ENCODE data around the gene TMEM82. TPM values are rescaled to one million over a fixed set of nuclear protein-coding genes. Genes with fewer than 3 reads are reported as not detected.

The TMEM82 gene
- total and polyA plus RNA-seq, 9 of the 15 experiments (the other 6 are each of a cell fraction or from before 2014, with no cell fraction given): not detected

DNA sequence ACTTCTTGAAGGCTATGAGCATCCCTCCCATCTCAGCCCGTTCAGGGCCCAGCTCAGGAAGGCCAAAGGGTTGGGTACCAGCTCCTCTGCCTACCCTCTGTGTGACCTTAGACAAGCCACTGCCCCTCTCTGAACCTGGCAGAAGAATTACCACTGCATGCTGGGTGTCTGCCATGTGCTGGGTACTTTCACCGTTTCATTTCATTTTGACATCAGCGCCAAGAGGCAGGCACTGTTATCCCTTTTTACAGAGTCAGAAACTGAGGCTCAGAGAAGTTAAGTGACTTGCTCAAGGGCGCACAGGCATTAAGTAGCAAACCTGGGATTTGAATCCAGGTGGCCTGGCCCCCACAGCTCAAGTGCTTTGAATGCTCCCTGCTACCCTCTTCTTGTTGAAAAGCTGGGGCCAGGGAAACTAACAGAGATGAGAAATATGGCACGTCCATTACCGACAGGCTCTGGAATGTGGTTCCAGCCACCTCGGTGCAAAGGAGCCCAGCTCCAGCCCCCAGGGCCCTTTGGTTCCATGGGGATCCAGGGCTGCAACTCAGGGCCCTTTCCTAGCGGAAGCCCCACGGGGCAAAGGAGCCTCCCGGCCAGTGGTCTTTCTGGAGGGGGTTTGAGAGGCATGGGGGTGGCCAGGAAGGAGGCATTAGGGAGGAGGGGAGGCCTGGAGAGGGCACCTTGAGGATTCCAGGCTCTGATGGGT is 6.5 kb downstream of the TMEM82 start:
- H3K27me3 ChIP-seq (ENCODE audit: control insufficient read depth in 2 of 2, insufficient read depth in 2 of 2, low read length in 2 of 2): peaks cover 7 to 29% of the 10 kb centered on the region in 2 experiments; a peak in 3 of 5 replicates
- 0 out of 2 replicates have a peak, but pooled peaks cover 4% of the 10 kb centered on the region for H4K20me1 ChIP-seq (replicated peaks; ENCODE audit: control insufficient read depth, insufficient read depth, low read length)
- H3K9me1 ChIP-seq (ENCODE audit: control insufficient read depth, insufficient read depth, low read length): no peaks in the 10 kb centered on the region
- intact Hi-C loops (cut with micrococcal nuclease) (no loop called here), in situ Hi-C loops (cut with MboI) (no loop called here)
- ATAC-seq (no peak), DNase-seq (ENCODE audit: extremely low read depth in 1 of 4, low spot score in 3 of 4) (no peak), FAIRE-seq (no peak)
- no peak overlapping the region for H3K4me3 ChIP-seq
- H3K4me2 ChIP-seq (ENCODE audit: insufficient read depth, low read length): no peak overlapping the region
- no peaks in the 10 kb centered on the region for H3K79me2 ChIP-seq (ENCODE audit: control insufficient read depth, insufficient read depth, low read length)
- no TSS peak for BruUV-seq (replicated peaks)
- no peak overlapping the region for H3K27ac ChIP-seq (ENCODE audit: extremely low read depth, low read depth, low read length)
- peak overlapping the region in 1 of 2 experiments; percentile 49; a peak in 1 of 4 replicates for H3K9ac ChIP-seq (ENCODE audit: insufficient read depth in 1 of 2, low read depth in 2 of 2, low read length in 2 of 2)
- POLR2A ChIA-PET: interaction anchor here (0.6 to 1.9 kb wide), 2 partner anchors 11 to 375 kb away, joined by 3 to 8 read pairs; no protein-coding TSS in a partner anchor
- CTCF ChIA-PET (ENCODE audit: low intra/inter-chr PET ratio): no interaction called here
- WGBS (ENCODE audit: insufficient coverage, low coverage, missing lambda C conversion rate): 14% methylated on average over 10 of the region's 10 CpGs
- no peak overlapping the region for H2AFZ ChIP-seq (ENCODE audit: low read depth, low read length)
- H3K36me3 ChIP-seq (ENCODE audit: control insufficient read depth, insufficient read depth, low read length): no peaks in the 10 kb centered on the region
- H3K4me1 ChIP-seq (replicated peaks in 1 of 2; ENCODE audit: control insufficient read depth in 2 of 2, insufficient read depth in 2 of 2, low read length in 2 of 2): peaks cover 0 to 21% of the 10 kb centered on the region in 2 experiments; a peak in 2 of 5 replicates
- no peak for TF ChIP-seq NELFE (IDR thresholded peaks at IDR 0.05; ENCODE audit: insufficient read depth, insufficient read length)
- no peak for TF ChIP-seq ZNF175 (CRISPR knock-in tag; IDR thresholded peaks at IDR 0.05; ENCODE audit: low read depth)
- TF ChIP-seq KDM1A (IDR thresholded peaks at IDR 0.05): 0 out of 4 replicates have a peak, but pooled peaks of 1 of the 2 experiments have one; percentile 30
- no peak for TF ChIP-seq CXXC5 (CRISPR knock-in tag; IDR thresholded peaks at IDR 0.05)
- TF ChIP-seq ZNF717 (CRISPR knock-in tag; IDR thresholded peaks at IDR 0.05): no peak
- no peak for TF ChIP-seq KAT8 (IDR thresholded peaks at IDR 0.05; ENCODE audit: low read depth)
- peak; percentile 63 for TF ChIP-seq ZFP36 (IDR thresholded peaks at IDR 0.05; ENCODE audit: low read depth, low read length, partially characterized antibody)
- TF ChIP-seq ZC3H11A (IDR thresholded peaks at IDR 0.05; ENCODE audit: low read depth, low read length): no peak
- peak; percentile 57 for TF ChIP-seq BRD9 (IDR thresholded peaks at IDR 0.05; ENCODE audit: low read depth, partially characterized antibody)
- TF ChIP-seq BCOR (IDR thresholded peaks at IDR 0.05): peak; percentile 76
- H3K9me3 ChIP-seq (replicated peaks; ENCODE audit: control insufficient read depth, insufficient read depth, low read depth, low read length): no peaks in the 10 kb centered on the region
